Measurements from ENCODE around the gene SPSB4.
"Not testable (repeated sequence)": the region's sequence is repeated elsewhere in the genome, so short reads cannot be mapped to it uniquely, and the experiment has no call there.

SPSB4 gene

DNA sequence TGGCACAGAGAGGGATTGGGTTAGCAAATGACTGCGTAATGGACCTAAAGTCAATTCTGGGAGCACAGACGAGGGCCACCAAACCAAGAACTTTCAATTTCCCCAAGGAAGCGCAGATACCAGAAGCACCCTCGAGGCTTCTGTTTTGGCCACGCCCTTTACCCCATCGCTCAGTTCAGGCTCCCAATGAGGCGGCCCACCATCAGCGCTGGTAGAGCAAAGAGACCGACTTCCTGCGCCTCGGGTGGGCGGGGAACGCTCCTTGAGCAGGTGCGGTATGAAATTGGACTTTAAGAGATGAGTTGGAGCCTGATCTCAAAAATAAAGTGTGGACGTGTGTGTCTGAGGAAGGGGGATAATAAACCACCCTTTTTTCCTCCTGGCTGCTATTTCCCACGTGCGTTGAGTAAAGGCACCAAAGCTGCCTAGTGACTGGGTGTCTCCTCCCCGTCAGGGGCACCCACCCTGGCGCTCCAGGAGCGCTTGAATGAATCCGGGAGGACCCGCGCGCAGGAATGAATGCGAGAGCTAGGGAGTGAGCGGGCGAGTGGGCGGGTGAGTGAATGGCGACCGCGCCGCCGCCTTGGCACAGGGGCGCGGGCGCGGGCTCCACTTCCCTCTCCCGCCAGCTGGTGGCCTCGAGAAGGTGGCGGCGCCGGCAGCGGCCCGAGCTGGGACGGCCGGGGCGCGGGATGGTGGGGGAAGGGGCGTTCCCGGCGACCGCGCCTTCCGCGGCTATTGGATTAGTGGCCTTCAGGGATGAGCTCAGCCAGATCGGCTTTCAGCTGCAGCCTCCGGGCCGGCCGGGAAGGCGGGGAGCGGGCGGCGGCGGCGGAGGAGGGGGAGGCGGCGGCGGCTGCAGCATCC, at the start of gene SPSB4:
SPSB4 (plus strand) TSS at position 772 of the 867 bp plus-strand sequence. CDS start 14,758 bp downstream, outside the sequence.
- DNase-seq (ENCODE audit: low read depth in 1 of 2, low spot score in 1 of 2), result no peak

DNA sequence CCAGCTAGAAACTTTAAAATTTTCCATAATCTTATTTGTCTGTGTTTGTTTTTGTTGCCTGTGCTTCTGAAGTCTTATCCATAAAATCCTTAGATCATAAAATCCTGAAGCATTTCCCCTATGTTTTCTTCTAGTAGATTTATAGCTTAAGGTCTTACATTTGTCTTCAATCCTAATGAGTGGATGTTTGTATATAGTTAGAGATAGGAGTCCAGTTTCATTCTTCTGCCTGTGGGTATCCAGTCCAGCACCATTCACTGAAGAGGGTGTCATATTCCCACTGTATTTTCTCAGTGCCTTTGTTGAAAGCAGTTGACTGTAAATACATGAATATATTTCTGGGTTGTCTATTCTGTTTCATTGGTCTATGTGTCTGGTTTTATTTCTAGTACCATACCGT, 44.8 kb upstream of the SPSB4 start:
- no peak for DNase-seq (ENCODE audit: low read depth in 1 of 2, low spot score in 1 of 2)

DNA sequence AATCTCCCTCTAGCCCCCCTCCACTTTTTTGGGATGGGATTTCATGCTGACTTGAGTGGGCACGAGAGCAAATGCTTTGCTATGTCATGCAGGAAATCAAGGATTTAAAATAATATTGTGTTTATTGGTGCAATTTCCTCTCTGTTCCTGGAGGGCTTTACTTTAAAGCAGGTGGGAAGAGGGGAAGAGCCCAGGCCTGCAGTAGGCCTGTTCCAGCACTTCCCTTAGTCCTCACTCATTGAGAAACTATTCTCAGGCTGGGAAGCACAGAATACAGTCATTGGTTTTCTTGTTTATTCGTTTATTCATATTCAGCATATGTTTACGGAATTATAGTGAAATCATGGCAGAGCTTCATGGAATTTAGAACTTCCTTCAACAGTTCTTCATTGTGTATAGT, 41.7 kb upstream of the SPSB4 start:
- DNase-seq (ENCODE audit: low read depth in 1 of 2, low spot score in 1 of 2), result no peak

DNA sequence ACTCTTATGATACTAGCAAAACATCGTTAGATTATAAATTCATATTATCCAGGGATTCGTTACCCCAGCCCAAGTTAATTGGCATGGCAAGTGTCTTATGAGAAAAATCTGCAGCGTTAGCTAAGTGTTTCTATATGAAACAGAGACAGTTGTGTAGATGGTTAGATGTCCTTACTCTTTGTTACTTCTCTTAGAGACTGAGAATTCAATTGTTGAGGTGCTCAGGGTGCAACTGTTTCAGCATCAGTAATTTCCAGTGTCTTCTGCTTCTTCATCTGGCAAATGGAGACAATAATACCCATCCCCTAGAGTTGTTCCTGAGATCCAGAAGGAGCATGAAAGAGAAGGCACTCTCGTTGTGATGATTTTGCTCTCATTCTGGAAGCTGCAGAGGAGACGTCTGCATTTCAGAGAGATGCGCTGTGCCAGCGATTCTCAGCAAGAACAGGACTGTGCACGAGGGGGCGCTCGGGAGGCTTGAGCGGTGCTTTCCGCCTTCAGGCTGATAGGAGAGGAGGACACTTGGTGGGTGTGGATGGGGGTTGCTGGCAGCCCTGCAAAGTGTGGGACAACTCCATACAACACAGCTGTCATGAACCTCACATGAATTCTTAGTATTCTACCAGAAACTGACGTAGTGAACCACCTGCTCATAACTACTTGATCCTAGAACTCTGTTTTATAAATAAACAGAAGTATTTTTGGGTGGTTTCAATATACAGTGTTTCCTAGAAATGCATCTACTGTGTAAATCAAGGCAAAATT, 39.7 kb upstream of the SPSB4 start:
- DNase-seq (ENCODE audit: low read depth in 1 of 2, low spot score in 1 of 2), result peak; percentile 34 to 51

- DNase-seq (ENCODE audit: low read depth in 1 of 2, low spot score in 1 of 2), result no peak
These were observed 39.2 kb upstream of the SPSB4 start for GRCh38 chr3:141011997-141012262.

GRCh38 chr3:141012571-141012970, 38.6 kb upstream of the SPSB4 start:
- DNase-seq (ENCODE audit: low read depth in 1 of 2, low spot score in 1 of 2), result no peak

DNA sequence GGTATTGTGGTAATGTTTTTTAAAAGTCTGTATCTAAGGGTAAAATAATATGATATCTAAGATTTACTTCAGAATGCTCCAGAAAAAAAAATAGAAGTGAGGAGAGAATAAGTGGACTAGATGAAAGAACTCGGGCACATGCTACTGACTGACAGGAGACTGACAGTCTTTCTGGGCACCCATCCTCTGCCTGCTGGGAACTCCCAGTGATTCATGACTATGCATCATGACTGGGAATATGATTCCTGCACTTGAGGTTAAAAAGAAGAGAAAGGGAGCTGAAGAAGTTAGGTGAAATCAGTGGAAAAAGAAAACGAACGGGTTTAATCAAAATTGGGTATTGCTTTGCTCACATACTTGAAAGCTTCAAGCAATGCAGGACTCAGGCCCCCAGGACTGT, 35.7 kb upstream of the SPSB4 start:
- no peak for DNase-seq (ENCODE audit: low read depth in 1 of 2, low spot score in 1 of 2)

- DNase-seq (ENCODE audit: low read depth in 1 of 2, low spot score in 1 of 2), result not testable (repeated sequence)
These were observed 33.5 kb upstream of the SPSB4 start for GRCh38 chr3:141017366-141018322.

- DNase-seq (ENCODE audit: low read depth in 1 of 2, low spot score in 1 of 2), result no peak
These were observed 31.9 kb upstream of the SPSB4 start for GRCh38 chr3:141019244-141019643.

- DNase-seq (ENCODE audit: low read depth in 1 of 2, low spot score in 1 of 2), result no peak
These were observed 30.9 kb upstream of the SPSB4 start for GRCh38 chr3:141020143-141020830.

DNA sequence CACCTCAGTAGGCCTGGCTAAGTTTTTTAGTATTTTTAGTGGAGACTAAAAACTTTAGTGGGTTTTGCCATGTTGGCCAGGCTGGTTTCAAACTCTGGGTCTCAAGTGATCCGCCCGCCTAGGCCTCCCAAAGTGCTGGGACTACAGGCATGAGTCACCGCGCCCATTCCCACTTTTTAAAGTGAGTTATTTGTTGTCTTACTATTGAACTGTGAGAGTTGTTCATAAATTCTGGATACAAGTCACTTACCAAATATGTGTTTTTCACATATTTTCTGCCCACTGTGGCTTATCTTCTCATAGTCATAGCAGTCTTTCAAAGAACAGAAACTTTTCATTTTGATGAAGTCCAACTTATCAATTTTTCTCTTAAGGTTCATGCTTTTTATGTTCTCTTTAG, 29.9 kb upstream of the SPSB4 start:
- DNase-seq (ENCODE audit: low read depth in 1 of 2, low spot score in 1 of 2), result no peak

- no peak for DNase-seq (ENCODE audit: low read depth in 1 of 2, low spot score in 1 of 2)
These were observed 20.9 kb upstream of the SPSB4 start for GRCh38 chr3:141030296-141030695.

DNA sequence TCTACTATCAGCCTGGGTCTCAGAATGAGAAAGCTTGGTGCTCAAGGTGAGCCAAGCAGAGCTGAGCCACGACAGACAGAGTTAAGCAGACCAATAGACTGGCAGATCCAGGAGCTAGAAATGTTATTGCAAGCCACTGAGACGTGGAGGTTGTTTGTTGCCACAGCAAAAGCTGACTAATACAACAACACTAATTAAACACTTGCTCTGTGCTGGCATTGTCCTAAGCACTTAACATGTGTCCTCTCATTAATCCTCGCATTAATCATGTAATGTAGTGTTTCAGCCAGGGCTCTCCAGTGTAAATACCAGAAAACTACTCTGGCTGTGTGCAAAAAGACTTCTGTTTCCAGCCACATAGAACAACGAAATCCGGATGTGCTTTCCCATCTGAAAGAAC, 11.6 kb upstream of the SPSB4 start:
- DNase-seq (ENCODE audit: low read depth in 1 of 2, low spot score in 1 of 2), result no peak

DNA sequence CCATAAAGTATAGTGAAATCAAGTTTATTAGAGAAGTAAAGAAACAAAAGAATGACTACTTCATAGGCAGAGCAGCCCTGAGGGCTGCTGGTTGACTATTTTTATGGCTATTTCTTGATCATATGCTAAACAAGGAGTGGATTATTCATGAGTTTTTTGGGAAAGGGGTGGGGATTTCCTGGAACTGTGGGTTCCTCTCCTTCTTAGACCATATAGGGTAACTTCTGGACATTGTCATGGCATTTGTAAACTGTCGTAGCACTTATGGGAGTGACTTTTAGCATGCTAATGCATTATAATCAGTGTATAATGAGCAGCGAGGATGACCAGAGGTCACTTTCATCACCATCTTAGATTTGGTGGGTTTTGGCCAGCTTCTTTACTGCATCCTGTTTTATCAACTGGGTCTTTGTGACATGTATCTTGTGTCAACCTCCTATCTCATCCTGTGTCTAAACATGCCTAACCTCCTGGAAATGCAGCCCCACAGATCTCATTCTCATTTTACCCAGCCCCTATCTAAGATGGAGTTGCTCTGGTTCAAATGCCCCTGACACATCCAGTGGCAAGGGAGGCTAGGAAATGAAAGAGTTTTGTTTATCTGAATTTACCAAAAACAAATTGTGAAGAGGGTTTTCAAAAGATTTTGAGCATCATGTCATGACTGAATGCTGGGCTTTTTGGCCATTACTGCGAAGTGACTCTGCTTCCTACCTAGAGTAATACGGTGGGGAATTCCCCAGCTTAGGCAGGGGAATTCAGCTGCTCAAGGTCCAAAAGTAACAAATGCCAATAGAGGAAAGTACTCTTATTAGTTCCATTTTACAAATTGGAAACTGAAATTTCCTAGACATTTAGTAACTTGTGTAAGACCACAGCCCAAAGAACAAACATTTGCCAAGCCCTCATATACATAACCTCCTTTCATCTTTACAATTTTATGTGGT, 6.2 kb upstream of the SPSB4 start:
- no peak for DNase-seq (ENCODE audit: low read depth in 1 of 2, low spot score in 1 of 2)

- no peak for DNase-seq (ENCODE audit: low read depth in 1 of 2, low spot score in 1 of 2)
These were observed 5.3 kb upstream of the SPSB4 start for GRCh38 chr3:141045849-141046248.

GRCh38 chr3:141047168-141047567, 4.0 kb upstream of the SPSB4 start:
- no peak for DNase-seq (ENCODE audit: low read depth in 1 of 2, low spot score in 1 of 2)

DNA sequence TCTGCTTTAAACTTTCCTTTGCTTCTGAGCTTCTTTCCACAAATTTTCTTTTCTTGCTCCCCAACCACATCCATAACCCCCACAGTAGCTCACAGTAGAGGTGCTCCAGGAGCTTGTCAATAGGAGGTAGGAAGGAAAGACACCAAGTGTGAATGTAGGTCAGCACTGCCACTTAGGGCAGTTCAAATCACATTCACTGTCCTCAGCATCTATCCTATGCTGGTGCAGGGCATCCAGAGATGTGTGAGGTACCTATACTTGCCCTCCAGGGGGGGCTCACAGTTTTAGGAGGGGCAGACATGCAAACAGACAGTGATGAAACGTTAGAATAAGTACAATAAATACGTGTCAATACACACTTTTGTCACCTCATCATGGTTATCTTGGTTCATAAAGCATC, 1.5 kb upstream of the SPSB4 start:
- DNase-seq (ENCODE audit: low read depth in 1 of 2, low spot score in 1 of 2), result no peak

GRCh38 chr3:141051443-141052200, 475 bp downstream of the SPSB4 start:
- DNase-seq (ENCODE audit: low read depth in 1 of 2, low spot score in 1 of 2), result no peak
